Nephron (organoid): ENCODE data around the gene RGS6.

Experiments
- H3K27ac Mint-ChIP-seq, 3 experiments: 2 replicates each; pipeline ENCODE4 v1.8.0; 2020; ENCODE audit warnings: mixed read lengths in 3 of 3, mild to moderate bottlenecking in 2 of 3, moderate library complexity in 1 of 3
- H3K27me3 Mint-ChIP-seq: 2 replicates; pipeline ENCODE4 v1.8.0; 2021; ENCODE audit warnings: low read depth, mild to moderate bottlenecking, moderate library complexity, mixed read lengths
- H3K36me3 Mint-ChIP-seq: 2 replicates; pipeline ENCODE4 v1.8.0; 2020; ENCODE audit warnings: low read depth, mixed read lengths
- H3K4me1 Mint-ChIP-seq: 2 replicates; pipeline ENCODE4 v1.8.0; 2020; ENCODE audit warnings: mixed read lengths
- H3K4me3 Mint-ChIP-seq, 3 experiments: 2 replicates each; pipeline ENCODE4 v1.8.0; 2020; ENCODE audit warnings: mild to moderate bottlenecking in 3 of 3, mixed read lengths in 3 of 3, moderate library complexity in 2 of 3
- H3K9me3 Mint-ChIP-seq: 2 replicates; pipeline ENCODE4 v1.8.0; 2020; ENCODE audit warnings: mixed read lengths
- CTCF ChIP-seq, 3 experiments: fragments of 200-600 bp; sonication (generic); IDR thresholded peaks; one replicate each; pipeline ENCODE4 v1.5.0; 2021; ENCODE audit warnings: antibody characterized with exemption in 3 of 3; ENCODE audit not compliant: unreplicated experiment in 3 of 3

RGS6 gene

GRCh38 chr14:72560331-72560730 lies 628.1 kb downstream of the RGS6 start:
- Mint-ChIP-seq H3K27me3 (peaks cover 3% of the 10 kb centered on the region), H3K4me1 (peaks cover 19% of the 10 kb centered on the region), H3K36me3 (no peaks in the 10 kb centered on the region), H3K27ac (peak overlapping the region in 1 of 3 experiments; percentile 9), H3K4me3 (no peak overlapping the region), H3K9me3 (no peaks in the 10 kb centered on the region)
- no peak for TF ChIP-seq CTCF (IDR thresholded peaks at IDR 0.05; ENCODE audit: unreplicated experiment in 3 of 3)

GRCh38 chr14:72560889-72561493 lies 628.8 kb downstream of the RGS6 start:
- TF ChIP-seq CTCF (IDR thresholded peaks at IDR 0.05; ENCODE audit: unreplicated experiment in 3 of 3), result no peak
- no peaks in the 10 kb centered on the region for H3K9me3 Mint-ChIP-seq
- no peaks in the 10 kb centered on the region for H3K36me3 Mint-ChIP-seq
- H3K27me3 Mint-ChIP-seq, result peaks cover 3% of the 10 kb centered on the region
- H3K4me1 Mint-ChIP-seq, result peaks cover 19% of the 10 kb centered on the region
- H3K27ac Mint-ChIP-seq, result peak overlapping the region in 1 of 3 experiments; percentile 9
- no peak overlapping the region for H3K4me3 Mint-ChIP-seq

GRCh38 chr14:72562300-72562699 lies 630.1 kb downstream of the RGS6 start:
- Mint-ChIP-seq H3K9me3 (no peaks in the 10 kb centered on the region), H3K27ac (no peak overlapping the region), H3K27me3 (peaks cover 3% of the 10 kb centered on the region), H3K4me1 (peaks cover 19% of the 10 kb centered on the region), H3K36me3 (no peaks in the 10 kb centered on the region), H3K4me3 (no peak overlapping the region)
- no peak for TF ChIP-seq CTCF (IDR thresholded peaks at IDR 0.05; ENCODE audit: unreplicated experiment in 3 of 3)

GRCh38 chr14:72563676-72564075 lies 631.4 kb downstream of the RGS6 start:
- peaks cover 3% of the 10 kb centered on the region for H3K27me3 Mint-ChIP-seq
- TF ChIP-seq CTCF (IDR thresholded peaks at IDR 0.05; ENCODE audit: unreplicated experiment in 3 of 3), result no peak
- peaks cover 14% of the 10 kb centered on the region for H3K4me1 Mint-ChIP-seq
- H3K9me3 Mint-ChIP-seq, result no peaks in the 10 kb centered on the region
- H3K4me3 Mint-ChIP-seq, result no peak overlapping the region
- no peak overlapping the region for H3K27ac Mint-ChIP-seq
- no peaks in the 10 kb centered on the region for H3K36me3 Mint-ChIP-seq

- no peaks in the 10 kb centered on the region for H3K36me3 Mint-ChIP-seq
- H3K27me3 Mint-ChIP-seq, result peaks cover 3% of the 10 kb centered on the region
- no peak overlapping the region for H3K27ac Mint-ChIP-seq
- no peak overlapping the region for H3K4me3 Mint-ChIP-seq
- H3K4me1 Mint-ChIP-seq, result peaks cover under 1% of the 10 kb centered on the region
- no peaks in the 10 kb centered on the region for H3K9me3 Mint-ChIP-seq
- no peak for TF ChIP-seq CTCF (IDR thresholded peaks at IDR 0.05; ENCODE audit: unreplicated experiment in 3 of 3)
Measured at GRCh38 chr14:72565149-72565559, 632.9 kb downstream of the RGS6 start.

GRCh38 chr14:72565917-72566316 lies 633.7 kb downstream of the RGS6 start:
- H3K27me3 Mint-ChIP-seq, result peaks cover 3% of the 10 kb centered on the region

More at GRCh38 chr14:72565917-72566316, 633.7 kb downstream of the RGS6 start:
- Mint-ChIP-seq H3K9me3 (no peaks in the 10 kb centered on the region), H3K4me1 (no peaks in the 10 kb centered on the region), H3K4me3 (no peak overlapping the region), H3K36me3 (no peaks in the 10 kb centered on the region), H3K27ac (no peak overlapping the region)
- TF ChIP-seq CTCF (IDR thresholded peaks at IDR 0.05; ENCODE audit: unreplicated experiment in 3 of 3), result no peak
